HepG2 (cell line): ENCODE data around the gene GLIPR1L1. TPM values are rescaled to one million over a fixed set of nuclear protein-coding genes. Genes with fewer than 3 reads are reported as not detected.

Experiments used
- ATAC-seq: fragments of 200-7000 bp; cut with Tn5 transposase; 3 replicates; pipeline ENCODE4 v1.9.1; 2020; ENCODE audit warnings: mild to moderate bottlenecking, moderate library complexity
- BruUV-seq: library from RNA; stranded (reverse); fragments of 400-500 nt; replicated peaks from 2 replicates; lab custom pipeline; 2021; lab: Mats Ljungman, UMichigan
- CTCF ChIA-PET: fragments of 300-600 bp; formaldehyde crosslinking; extraction: SDS; loops from one replicate; lab custom pipeline; 2021; ENCODE audit warnings: low total read pairs, inconsistent platforms, low intra/inter-chr PET ratio; lab: Yijun Ruan, JAX
- POLR2A ChIA-PET: fragments of 350-600 bp; sonication (Branson Sonifier 250); formaldehyde crosslinking; loops from one replicate; lab custom pipeline; 2020; ENCODE audit warnings: antibody characterized with exemption, inconsistent platforms; lab: Yijun Ruan, JAX
- DNase-seq: peaks from one replicate; pipeline ENCODE4 v3.0.0-alpha.2; 2015; ENCODE audit warnings: low spot score
- FAIRE-seq: peaks from 3 replicates; lab custom pipeline; 2011; peaks lifted over from hg19 to GRCh38; lab: Jason Lieb, UNC
- H2AFZ ChIP-seq: one replicate; pipeline ENCODE4 v1.6.1; 2011; ENCODE audit warnings: low read length, inconsistent platforms
- H3K27ac ChIP-seq: fragments of 300-600 bp; 3 replicates; pipeline ENCODE4 v1.8.0; 2011; ENCODE audit warnings: mixed run types, mild to moderate bottlenecking, mixed read lengths, low read length, inconsistent platforms; ENCODE audit not compliant: insufficient read depth; ENCODE audit errors: extremely low read length
- H3K27me3 ChIP-seq, 2 experiments: fragments of 200-600 bp in 1 of 2; 2 replicates in 1 of 2; 3 replicates in 1 of 2; pipeline versions ENCODE4 v1.6.0 to v1.8.0; 2011; ENCODE audit warnings: low read length in 2 of 2, mild to moderate bottlenecking in 2 of 2, moderate library complexity in 2 of 2, inconsistent platforms in 1 of 2; ENCODE audit not compliant: insufficient read depth in 2 of 2, control insufficient read depth in 1 of 2
- H3K36me3 ChIP-seq, 2 experiments: fragments of 200-600 bp in 1 of 2; replicated peaks in 1 of 2; 2 replicates in 1 of 2; 3 replicates in 1 of 2; pipeline versions ENCODE4 v1.5.1 to v1.8.0; 2011; ENCODE audit warnings: low read length in 2 of 2, inconsistent platforms in 1 of 2; ENCODE audit not compliant: insufficient read depth in 2 of 2, control insufficient read depth in 1 of 2
- H3K4me1 ChIP-seq: 2 replicates; pipeline ENCODE4 v1.5.1; 2012; ENCODE audit warnings: low read length, inconsistent platforms; ENCODE audit not compliant: insufficient read depth
- H3K4me2 ChIP-seq: 2 replicates; pipeline ENCODE4 v1.6.0; 2011; ENCODE audit warnings: low read depth, low read length, inconsistent platforms
- H3K4me3 ChIP-seq, 3 experiments: fragments of 200-600 bp in 1 of 3; sonication (generic), shearing (Covaris generic) in 1 of 3; replicated peaks in 1 of 3; 2 replicates each; pipeline ENCODE4 v1.5.1; 2011 to 2016; ENCODE audit warnings: low read length in 3 of 3, inconsistent platforms in 2 of 3, low read depth in 2 of 3, mild to moderate bottlenecking in 2 of 3, control low read depth in 1 of 3, mixed read lengths in 1 of 3; ENCODE audit not compliant: insufficient read depth in 1 of 3
- H3K79me2 ChIP-seq: one replicate; pipeline ENCODE4 v1.6.1; 2011; ENCODE audit warnings: low read length, inconsistent platforms; ENCODE audit not compliant: insufficient read depth
- H3K9ac ChIP-seq: 2 replicates; pipeline ENCODE4 v1.6.0; 2011; ENCODE audit warnings: mild to moderate bottlenecking, low read depth, low read length, inconsistent platforms; ENCODE audit not compliant: insufficient read depth
- H3K9me3 ChIP-seq: 2 replicates; pipeline ENCODE4 v1.5.1; 2012; ENCODE audit warnings: mild to moderate bottlenecking, low read length
- H4K20me1 ChIP-seq: 2 replicates; pipeline ENCODE4 v1.6.0; 2011; ENCODE audit warnings: inconsistent platforms, mild to moderate bottlenecking, low read length, moderate library complexity; ENCODE audit not compliant: insufficient read depth
- CHD2 ChIP-seq: IDR thresholded peaks from 2 replicates; pipeline ENCODE4 v1.6.1; 2011; ENCODE audit warnings: low read depth, low read length, improper control_type of control experiment
- EZH2 ChIP-seq: conservative IDR thresholded peaks from 2 replicates; pipeline ENCODE4 v1.6.1; 2012; ENCODE audit warnings: mild to moderate bottlenecking, low read depth, low read length, moderate library complexity
- SNAPC5 ChIP-seq: sonication (generic); formaldehyde crosslinking; IDR thresholded peaks from 2 replicates; pipeline ENCODE4 v1.8.1; 2023; ENCODE audit warnings: mild to moderate bottlenecking, missing genetic modification reagents, borderline replicate concordance
- ZEB1 ChIP-seq: IDR thresholded peaks from 2 replicates; pipeline ENCODE4 v1.6.1; 2012; ENCODE audit warnings: mild to moderate bottlenecking, low read depth, inconsistent platforms; ENCODE audit not compliant: insufficient replicate concordance
- ZNF678 ChIP-seq: sonication (generic); formaldehyde crosslinking; IDR thresholded peaks from 2 replicates; pipeline ENCODE4 v1.4.0; 2020; ENCODE audit warnings: mild to moderate bottlenecking, missing genetic modification reagents
- ZNF816 ChIP-seq: sonication (generic); formaldehyde crosslinking; IDR thresholded peaks from 2 replicates; pipeline ENCODE4 v1.8.0; 2022; ENCODE audit warnings: missing genetic modification reagents, mild to moderate bottlenecking, borderline replicate concordance
- WGBS: methylation state at CpG from one replicate; pipeline ENCODE4 v1.1.6; 2017; ENCODE audit warnings: low lambda C conversion rate; 5-methylcytosine and 5-hydroxymethylcytosine counted together
- in situ Hi-C: cut with HindIII; loops from 2 replicates; pipeline ENCODE4 v1.10.0; 2017; ENCODE audit warnings: low pct_unique_long_range_greater_than_20kb; ENCODE audit not compliant: extremely low pct_ligation_motif_present
- intact Hi-C: fragments of 100-400 bp; cut with micrococcal nuclease; formaldehyde crosslinking; loops from one replicate; pipeline ENCODE4 v1.10.0; 2022; ENCODE audit not compliant: unreplicated experiment
- polyA plus RNA-seq, 8 experiments: library from polyadenylated mRNA; depleted of rRNA in 3 of 8; stranded (reverse) in 7 of 8; unstranded in 1 of 8; fragments of >200 nt; fragmentation: Illumina TruSeq in 4 of 8; extraction: Trizol in 4 of 8; gene quantifications; 2 replicates each; pipeline versions ENCODE4 v1.2.1 to v1.2.3, GENCODE V29; 2011 to 2016; ENCODE audit warnings: low read depth in 4 of 8, missing spikeins in 1 of 8, mixed read lengths in 1 of 8; ENCODE audit not compliant: insufficient read depth in 1 of 8
- total RNA-seq, 5 experiments: library from RNA; depleted of rRNA; stranded (reverse); fragments of >200 nt; fragmentation: Illumina TruSeq; extraction: Trizol; gene quantifications; 2 replicates each; pipeline ENCODE4 v1.2.3, GENCODE V29; 2016; ENCODE audit warnings: low read depth in 1 of 5
- TF ChIP-seq, protein P1 (sequence below): sonication (generic); formaldehyde crosslinking; IDR thresholded peaks from 2 replicates; pipeline ENCODE4 v1.5.1; 2020; ENCODE audit warnings: mild to moderate bottlenecking, missing genetic modification reagents
- TF ChIP-seq, protein P2 (sequence below): IDR thresholded peaks from 2 replicates; pipeline ENCODE4 v1.6.1; 2018; ENCODE audit warnings: missing genetic modification reagents, mild to moderate bottlenecking, missing compliant biosample characterization

The GLIPR1L1 gene
- total and polyA plus RNA-seq, 2 of the 13 experiments (the other 11 are each of a cell fraction or from before 2014, with no cell fraction given) = not detected

DNA sequence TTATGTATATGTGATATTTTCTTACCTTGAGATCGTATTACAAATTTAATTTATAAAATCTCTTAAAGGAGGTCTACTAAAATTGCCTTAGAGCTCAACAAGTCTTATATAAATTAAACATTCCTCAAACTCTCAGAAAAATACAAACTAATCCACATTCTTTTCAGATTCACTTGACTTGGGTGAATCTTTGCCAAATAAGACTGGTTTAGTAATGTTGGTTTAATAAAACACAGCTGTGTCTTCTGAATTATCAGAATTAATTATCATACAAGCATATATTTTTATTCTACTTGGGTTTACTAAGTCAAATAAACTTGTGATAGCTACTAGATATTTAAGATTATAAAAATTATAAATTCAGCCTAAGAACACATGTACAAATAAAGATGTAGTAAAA is 69.8 kb downstream of the GLIPR1L1 start:
- TF ChIP-seq, protein P1, sequence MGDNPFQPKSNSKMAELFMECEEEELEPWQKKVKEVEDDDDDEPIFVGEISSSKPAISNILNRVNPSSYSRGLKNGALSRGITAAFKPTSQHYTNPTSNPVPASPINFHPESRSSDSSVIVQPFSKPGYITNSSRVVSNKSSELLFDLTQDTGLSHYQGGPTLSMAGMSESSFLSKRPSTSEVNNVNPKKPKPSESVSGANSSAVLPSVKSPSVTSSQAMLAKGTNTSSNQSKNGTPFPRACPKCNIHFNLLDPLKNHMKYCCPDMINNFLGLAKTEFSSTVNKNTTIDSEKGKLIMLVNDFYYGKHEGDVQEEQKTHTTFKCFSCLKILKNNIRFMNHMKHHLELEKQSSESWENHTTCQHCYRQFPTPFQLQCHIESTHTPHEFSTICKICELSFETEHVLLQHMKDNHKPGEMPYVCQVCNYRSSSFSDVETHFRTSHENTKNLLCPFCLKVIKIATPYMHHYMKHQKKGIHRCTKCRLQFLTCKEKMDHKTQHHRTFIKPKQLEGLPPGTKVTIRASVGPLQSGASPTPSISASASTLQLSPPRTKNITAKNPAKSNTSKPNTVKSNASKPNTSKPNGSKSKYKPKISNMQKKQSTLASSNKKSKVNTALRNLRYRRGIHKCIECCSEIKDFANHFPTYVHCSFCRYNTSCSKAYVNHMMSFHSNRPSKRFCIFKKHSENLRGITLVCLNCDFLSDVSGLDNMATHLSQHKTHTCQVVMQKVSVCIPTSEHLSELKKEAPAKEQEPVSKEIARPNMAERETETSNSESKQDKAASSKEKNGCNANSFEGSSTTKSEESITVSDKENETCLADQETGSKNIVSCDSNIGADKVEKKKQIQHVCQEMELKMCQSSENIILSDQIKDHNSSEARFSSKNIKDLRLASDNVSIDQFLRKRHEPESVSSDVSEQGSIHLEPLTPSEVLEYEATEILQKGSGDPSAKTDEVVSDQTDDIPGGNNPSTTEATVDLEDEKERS (CRISPR knock-in tag) = no peak
- TF ChIP-seq ZNF678 (CRISPR knock-in tag) = no peak
- TF ChIP-seq ZEB1 = no peak
- no peak for TF ChIP-seq SNAPC5 (CRISPR knock-in tag)
- TF ChIP-seq, protein P2, sequence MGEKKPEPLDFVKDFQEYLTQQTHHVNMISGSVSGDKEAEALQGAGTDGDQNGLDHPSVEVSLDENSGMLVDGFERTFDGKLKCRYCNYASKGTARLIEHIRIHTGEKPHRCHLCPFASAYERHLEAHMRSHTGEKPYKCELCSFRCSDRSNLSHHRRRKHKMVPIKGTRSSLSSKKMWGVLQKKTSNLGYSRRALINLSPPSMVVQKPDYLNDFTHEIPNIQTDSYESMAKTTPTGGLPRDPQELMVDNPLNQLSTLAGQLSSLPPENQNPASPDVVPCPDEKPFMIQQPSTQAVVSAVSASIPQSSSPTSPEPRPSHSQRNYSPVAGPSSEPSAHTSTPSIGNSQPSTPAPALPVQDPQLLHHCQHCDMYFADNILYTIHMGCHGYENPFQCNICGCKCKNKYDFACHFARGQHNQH (CRISPR knock-in tag) = no peak
- TF ChIP-seq CHD2 = no peak
- TF ChIP-seq EZH2 = no peak
- no peak for TF ChIP-seq ZNF816 (CRISPR knock-in tag)
- TF ChIP-seq, all 625 proteins: peak for 0
- Histone ChIP-seq H3K27ac (no peak overlapping the region), H3K4me2 (no peak overlapping the region), H2AFZ (no peak overlapping the region), H3K27me3 (no peaks in the 10 kb centered on the region; a peak in 1 of 5 replicates), H4K20me1 (no peaks in the 10 kb centered on the region), H3K36me3 (no peaks in the 10 kb centered on the region), H3K79me2 (no peaks in the 10 kb centered on the region), H3K4me1 (no peaks in the 10 kb centered on the region), H3K9ac (no peak overlapping the region), H3K4me3 (no peak overlapping the region), H3K9me3 (no peaks in the 10 kb centered on the region)
- BruUV-seq = no TSS peak
- DNase-seq = no peak
- in situ Hi-C loops (no loop called here), intact Hi-C loops (no loop called here)
- WGBS = 0% methylated on average over 1 of the region's 1 CpG
- no peak for FAIRE-seq
- no peak for ATAC-seq
- ChIA-PET POLR2A (no interaction called here), CTCF (no interaction called here)
